OCI-LY3 (cell line): ENCODE data around the gene GABRR2.

Experiments used
- H2AFZ ChIP-seq: fragments of 200-600, 300-600 bp; shearing (Covaris generic); 2 replicates; pipeline ENCODE4 v1.6.0; 2014; ENCODE audit warnings: antibody characterized with exemption, low read depth, low read length
- H3K27ac ChIP-seq: fragments of 200-600, 300-600 bp; sonication (generic); 2 replicates; pipeline ENCODE4 v1.5.1; 2014; ENCODE audit warnings: mild to moderate bottlenecking, low read length, moderate library complexity, mixed read lengths
- H3K27me3 ChIP-seq: fragments of 200-600, 300-600 bp; sonication (generic); 2 replicates; pipeline ENCODE4 v1.6.1; 2014; ENCODE audit warnings: low read depth, low read length, mixed read lengths
- H3K36me3 ChIP-seq: fragments of 200-600, 300-600 bp; sonication (generic); replicated peaks from 2 replicates; pipeline ENCODE3; 2014; ENCODE audit warnings: low read depth, low read length, mixed read lengths
- H3K4me1 ChIP-seq: fragments of 300-600, 200-600 bp; sonication (generic); 2 replicates; pipeline ENCODE4 v1.6.1; 2014; ENCODE audit warnings: low read length, mixed read lengths
- H3K4me2 ChIP-seq: fragments of 200-600, 300-600 bp; sonication (generic); 2 replicates; pipeline ENCODE4 v1.6.1; 2014; ENCODE audit warnings: low read length, mixed read lengths
- H3K4me3 ChIP-seq: fragments of 300-600, 200-600 bp; sonication (generic); 2 replicates; pipeline ENCODE4 v1.5.1; 2014; ENCODE audit warnings: antibody characterized with exemption, mild to moderate bottlenecking, low read length, moderate library complexity
- H3K79me2 ChIP-seq: fragments of 300-600, 200-600 bp; shearing (Covaris generic); 2 replicates; pipeline ENCODE4 v1.6.1; 2014; ENCODE audit warnings: mild to moderate bottlenecking, low read length, mixed read lengths
- H3K9ac ChIP-seq: fragments of 300-600, 200-600 bp; shearing (Covaris generic); 2 replicates; pipeline ENCODE4 v1.6.0; 2014; ENCODE audit warnings: mild to moderate bottlenecking, low read length, moderate library complexity
- H3K9me3 ChIP-seq: fragments of 200-600, 300-600 bp; shearing (Covaris generic); 2 replicates; pipeline ENCODE4 v1.6.1; 2014; ENCODE audit warnings: low read length, mixed read lengths; ENCODE audit not compliant: insufficient read depth
- H4K20me1 ChIP-seq: fragments of 200-600, 300-600 bp; sonication (generic); 2 replicates; pipeline ENCODE4 v1.6.1; 2016; ENCODE audit warnings: low read length, mixed read lengths; ENCODE audit not compliant: insufficient read depth
- CTCF ChIP-seq: fragments of 200-600, 300-600 bp; sonication (generic); IDR thresholded peaks from 2 replicates; pipeline ENCODE4 v1.5.1; 2014; ENCODE audit warnings: antibody characterized with exemption, low read length, low read depth
- EZH2phosphoT487 ChIP-seq: fragments of 200-600 bp; shearing (Covaris generic); IDR thresholded peaks from 2 replicates; pipeline ENCODE4 v1.6.1; 2018; ENCODE audit warnings: antibody characterized with exemption, mixed run types, low read depth

The GABRR2 gene

GRCh38 chr6:89302936-89303335 is 12.2 kb downstream of the GABRR2 start:
- H3K79me2 ChIP-seq: no peaks in the 10 kb centered on the region
- no peak overlapping the region for H3K4me3 ChIP-seq
- no peak overlapping the region for H3K4me2 ChIP-seq
- H3K27me3 ChIP-seq: no peaks in the 10 kb centered on the region
- no peaks in the 10 kb centered on the region for H4K20me1 ChIP-seq
- TF ChIP-seq EZH2phosphoT487 (no peak), CTCF (no peak)
- no peaks in the 10 kb centered on the region for H3K36me3 ChIP-seq
- peaks cover 11% of the 10 kb centered on the region for H3K4me1 ChIP-seq
- H3K9ac ChIP-seq: no peak overlapping the region
- no peak overlapping the region for H2AFZ ChIP-seq
- H3K27ac ChIP-seq: no peak overlapping the region
- H3K9me3 ChIP-seq: no peaks in the 10 kb centered on the region

GRCh38 chr6:89302195-89302770 is 12.8 kb downstream of the GABRR2 start:
- Histone ChIP-seq H3K4me3 (no peak overlapping the region), H3K36me3 (no peaks in the 10 kb centered on the region), H3K4me1 (peaks cover 15% of the 10 kb centered on the region), H3K4me2 (no peak overlapping the region), H3K27me3 (no peaks in the 10 kb centered on the region), H2AFZ (no peak overlapping the region), H4K20me1 (no peaks in the 10 kb centered on the region), H3K9me3 (no peaks in the 10 kb centered on the region), H3K27ac (no peak overlapping the region), H3K9ac (no peak overlapping the region), H3K79me2 (no peaks in the 10 kb centered on the region)
- TF ChIP-seq CTCF (no peak), EZH2phosphoT487 (no peak)

GRCh38 chr6:89301586-89302194 is 13.4 kb downstream of the GABRR2 start:
- H3K36me3 ChIP-seq: no peaks in the 10 kb centered on the region
- no peak overlapping the region for H3K4me2 ChIP-seq
- no peaks in the 10 kb centered on the region for H4K20me1 ChIP-seq
- no peak overlapping the region for H3K9ac ChIP-seq
- H3K27me3 ChIP-seq: no peaks in the 10 kb centered on the region
- no peak overlapping the region for H3K4me3 ChIP-seq
- no peak overlapping the region for H3K27ac ChIP-seq
- H3K4me1 ChIP-seq: peaks cover 15% of the 10 kb centered on the region
- no peak overlapping the region for H2AFZ ChIP-seq
- H3K79me2 ChIP-seq: no peaks in the 10 kb centered on the region
- no peaks in the 10 kb centered on the region for H3K9me3 ChIP-seq
- TF ChIP-seq EZH2phosphoT487: no peak

- no peak overlapping the region for H3K9ac ChIP-seq
Measured at GRCh38 chr6:89299466-89299850, 15.6 kb downstream of the GABRR2 start.

More at GRCh38 chr6:89299466-89299850, 15.6 kb downstream of the GABRR2 start:
- Histone ChIP-seq H2AFZ (no peak overlapping the region), H3K4me1 (peaks cover 15% of the 10 kb centered on the region), H4K20me1 (no peaks in the 10 kb centered on the region), H3K4me2 (no peak overlapping the region), H3K79me2 (no peaks in the 10 kb centered on the region), H3K36me3 (no peaks in the 10 kb centered on the region), H3K9me3 (no peaks in the 10 kb centered on the region), H3K27ac (no peak overlapping the region), H3K27me3 (no peaks in the 10 kb centered on the region), H3K4me3 (no peak overlapping the region)
- TF ChIP-seq CTCF (no peak), EZH2phosphoT487 (no peak)
